ENCODE measurements around the gene PTPRJ.

PTPRJ gene

GRCh38 chr11:48024635-48025071 lies 44.3 kb downstream of the PTPRJ start:
- no peak for TF ChIP-seq POLR2A (IDR thresholded peaks at IDR 0.05; ENCODE audit: low read depth, low read length)
- FAIRE-seq = no peak
- no peak for DNase-seq (ENCODE audit: insufficient read length, low spot score)

- FAIRE-seq (no peak), DNase-seq (ENCODE audit: insufficient read length, low spot score) (no peak)
- TF ChIP-seq POLR2A (IDR thresholded peaks at IDR 0.05; ENCODE audit: low read depth, low read length) = no peak
Measured at GRCh38 chr11:48025293-48025983, 45.1 kb downstream of the PTPRJ start.

GRCh38 chr11:48025984-48026340 lies 45.6 kb downstream of the PTPRJ start:
- no peak for TF ChIP-seq POLR2A (IDR thresholded peaks at IDR 0.05; ENCODE audit: low read depth, low read length)
- FAIRE-seq (no peak), DNase-seq (ENCODE audit: insufficient read length, low spot score) (no peak)

GRCh38 chr11:48028914-48029680 lies 48.7 kb downstream of the PTPRJ start:
- no peak for TF ChIP-seq POLR2A (IDR thresholded peaks at IDR 0.05; ENCODE audit: low read depth, low read length)
- DNase-seq (ENCODE audit: insufficient read length, low spot score) (no peak), FAIRE-seq (no peak)

GRCh38 chr11:48029681-48030290 lies 49.4 kb downstream of the PTPRJ start:
- TF ChIP-seq POLR2A (IDR thresholded peaks at IDR 0.05; ENCODE audit: low read depth, low read length) = no peak
- DNase-seq (ENCODE audit: insufficient read length, low spot score) = no peak
- no peak for FAIRE-seq

GRCh38 chr11:48031602-48032001 lies 51.2 kb downstream of the PTPRJ start:
- DNase-seq (ENCODE audit: insufficient read length, low spot score) (no peak), FAIRE-seq (no peak)
- TF ChIP-seq POLR2A (IDR thresholded peaks at IDR 0.05; ENCODE audit: low read depth, low read length) = no peak

- no peak for FAIRE-seq
- TF ChIP-seq POLR2A (IDR thresholded peaks at IDR 0.05; ENCODE audit: low read depth, low read length) = no peak
- DNase-seq (ENCODE audit: insufficient read length, low spot score) = no peak
Measured at GRCh38 chr11:48032721-48033120, 52.4 kb downstream of the PTPRJ start.

- TF ChIP-seq POLR2A (IDR thresholded peaks at IDR 0.05; ENCODE audit: low read depth, low read length) = no peak
- no peak for DNase-seq (ENCODE audit: insufficient read length, low spot score)
- no peak for FAIRE-seq
Measured at GRCh38 chr11:48033918-48034341, 53.6 kb downstream of the PTPRJ start.

- FAIRE-seq (no peak), DNase-seq (ENCODE audit: insufficient read length, low spot score) (no peak)
- no peak for TF ChIP-seq POLR2A (IDR thresholded peaks at IDR 0.05; ENCODE audit: low read depth, low read length)
Measured at GRCh38 chr11:48034926-48035871, 54.8 kb downstream of the PTPRJ start.

- FAIRE-seq (no peak), DNase-seq (ENCODE audit: insufficient read length, low spot score) (no peak)
- no peak for TF ChIP-seq POLR2A (IDR thresholded peaks at IDR 0.05; ENCODE audit: low read depth, low read length)
Measured at GRCh38 chr11:48036011-48036410, 55.7 kb downstream of the PTPRJ start.

- TF ChIP-seq POLR2A (IDR thresholded peaks at IDR 0.05; ENCODE audit: low read depth, low read length) = no peak
Measured at GRCh38 chr11:48036466-48036865, 56.1 kb downstream of the PTPRJ start.

GRCh38 chr11:48037709-48038468 lies 57.5 kb downstream of the PTPRJ start:
- no peak for TF ChIP-seq POLR2A (IDR thresholded peaks at IDR 0.05; ENCODE audit: low read depth, low read length)
- no peak for FAIRE-seq
- DNase-seq (ENCODE audit: insufficient read length, low spot score) = no peak

More at GRCh38 chr11:48036466-48036865, 56.1 kb downstream of the PTPRJ start:
- FAIRE-seq (no peak), DNase-seq (ENCODE audit: insufficient read length, low spot score) (no peak)

Measured in H54 (cell line).